HG03558 (cell line): ENCODE measurements around the gene CEP135.
"Not testable (repeated sequence)": the region's sequence is repeated elsewhere in the genome, so short reads cannot be mapped to it uniquely, and the experiment has no call there.

ENCODE experiments used
- ATAC-seq: cut with Tn5 transposase; IDR thresholded peaks from one replicate; pipeline ENCODE4 v1.9.1; 2021; ENCODE audit warnings: moderate number of reproducible peaks; ENCODE audit not compliant: unreplicated experiment; ENCODE audit errors: extremely low read depth

Gene CEP135

GRCh38 chr4:56066493-56066892 is 117.7 kb downstream of the CEP135 start:
- no peak for ATAC-seq

GRCh38 chr4:56067826-56068225 is 119.1 kb downstream of the CEP135 start:
- ATAC-seq, result no peak

GRCh38 chr4:56072730-56073129 is 124.0 kb downstream of the CEP135 start:
- not testable (repeated sequence) for ATAC-seq

DNA sequence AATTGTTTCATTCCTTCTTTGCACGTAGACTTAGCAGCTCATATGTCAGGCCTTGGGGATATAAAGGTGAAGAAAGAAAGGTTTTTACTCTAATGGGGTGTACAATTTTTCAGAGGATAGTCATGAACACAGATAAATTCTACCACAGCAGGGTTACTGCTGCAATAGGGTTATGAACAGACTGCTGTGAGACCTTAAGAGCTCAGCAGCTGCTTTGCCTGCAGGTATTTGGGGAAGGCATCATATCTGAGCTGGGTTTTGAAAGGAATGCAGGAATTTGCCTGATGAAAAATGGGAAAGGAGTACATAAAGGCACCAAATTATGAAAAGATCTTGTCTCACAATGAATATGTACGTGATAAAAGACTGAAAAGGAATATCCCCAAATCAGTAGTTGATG is 128.9 kb downstream of the CEP135 start:
- no peak for ATAC-seq

- no peak for ATAC-seq
Measured at GRCh38 chr4:56078866-56079265, 130.1 kb downstream of the CEP135 start.

- ATAC-seq, result no peak
Measured at GRCh38 chr4:56080384-56080783, 131.6 kb downstream of the CEP135 start.

DNA sequence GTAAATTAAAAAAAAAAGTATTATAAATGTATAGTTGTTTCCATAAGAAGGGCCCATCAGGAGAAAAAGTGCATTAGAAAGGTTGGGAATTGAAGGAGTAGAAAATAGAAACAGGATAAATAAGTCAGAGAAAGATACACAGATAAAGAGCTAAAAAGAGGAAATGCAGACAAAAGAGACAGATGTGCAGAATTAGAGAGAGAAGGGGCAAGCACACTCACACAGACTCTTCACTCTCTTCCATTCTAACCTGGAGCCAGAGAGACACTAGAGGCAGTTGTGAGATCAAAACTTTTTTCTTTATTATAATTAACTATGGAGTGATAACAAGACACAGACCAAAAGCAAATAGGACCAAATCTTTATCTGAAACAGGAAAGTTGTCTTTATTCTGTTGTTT is 134.1 kb downstream of the CEP135 start:
- ATAC-seq, result no peak
